ENCODE measurements around the gene MRPS10.

The MRPS10 gene

GRCh38 chr6:42249279-42249678, 31.6 kb upstream of the MRPS10 start:
- H3K9me3 ChIP-seq (replicated peaks in 1 of 2; ENCODE audit: control insufficient read depth in 2 of 2, insufficient read depth in 1 of 2, low read depth in 1 of 2, low read length in 2 of 2), result no peaks in the 10 kb centered on the region
- H3K4ac ChIP-seq (ENCODE audit: low read length), result no peak overlapping the region
- no peak overlapping the region for H3K9ac ChIP-seq (ENCODE audit: low read depth, low read length, poor library complexity)
- H3K4me2 ChIP-seq (ENCODE audit: insufficient read depth, low read length, poor library complexity, severe bottlenecking), result no peak overlapping the region
- WGBS, 2 donors (ENCODE audit: extremely low coverage in 2 of 2, insufficient read length in 2 of 2, insufficient replicate concordance in 1 of 2), result no CpG with 5 or more reads among the region's 3 CpGs
- H3K79me1 ChIP-seq (ENCODE audit: low read depth, low read length), result no peaks in the 10 kb centered on the region
- H4K8ac ChIP-seq (ENCODE audit: low read depth, low read length), result no peak overlapping the region
- peak overlapping the region; percentile 35 for H2BK5ac ChIP-seq (ENCODE audit: low read length)
- no peak overlapping the region for H2BK12ac ChIP-seq (ENCODE audit: low read length)
- H3K23ac ChIP-seq (ENCODE audit: low read depth, low read length, poor library complexity), result no peak overlapping the region
- no peak overlapping the region for H2AK5ac ChIP-seq (ENCODE audit: low read depth, low read length)
- no peak overlapping the region for H3K4me3 ChIP-seq (ENCODE audit: low read length in 2 of 2)
- H2AFZ ChIP-seq (ENCODE audit: low read length), result no peak overlapping the region
- H3K18ac ChIP-seq (ENCODE audit: low read length), result peak overlapping the region; percentile 76
- no peak overlapping the region for H4K91ac ChIP-seq (ENCODE audit: low read depth, low read length, poor library complexity)
- no peak for DNase-seq (ENCODE audit: low spot score)
- H3K36me3 ChIP-seq (replicated peaks in 1 of 2; ENCODE audit: control insufficient read depth in 2 of 2, insufficient read depth in 2 of 2, low read length in 2 of 2), result peaks cover 21 to 81% of the 10 kb centered on the region in 2 donors
- no peaks in the 10 kb centered on the region for H3K27me3 ChIP-seq (ENCODE audit: control insufficient read depth in 3 of 3, insufficient read depth in 3 of 3, low read depth in 1 of 3, low read length in 3 of 3)
- H3K27ac ChIP-seq (replicated peaks; ENCODE audit: low read length), result no peak overlapping the region
- no peak overlapping the region for H2BK15ac ChIP-seq (ENCODE audit: low read length)
- H2BK120ac ChIP-seq (ENCODE audit: low read depth, low read length), result no peak overlapping the region
- peak overlapping the region; percentile 23 for H3K14ac ChIP-seq (ENCODE audit: low read length)
- H3K4me1 ChIP-seq (ENCODE audit: control insufficient read depth in 2 of 2, insufficient read depth in 1 of 2, low read depth in 1 of 2, low read length in 2 of 2), result peaks cover 2 to 21% of the 10 kb centered on the region in 2 donors

- DNase-seq (ENCODE audit: low spot score), result no peak
- Histone ChIP-seq H3K4me2 (ENCODE audit: insufficient read depth, low read length, poor library complexity, severe bottlenecking) (no peak overlapping the region), H3K27me3 (ENCODE audit: control insufficient read depth in 3 of 3, insufficient read depth in 3 of 3, low read depth in 1 of 3, low read length in 3 of 3) (no peaks in the 10 kb centered on the region), H3K36me3 (replicated peaks in 1 of 2; ENCODE audit: control insufficient read depth in 2 of 2, insufficient read depth in 2 of 2, low read length in 2 of 2) (peaks cover 23 to 68% of the 10 kb centered on the region in 2 donors), H3K9me3 (replicated peaks in 1 of 2; ENCODE audit: control insufficient read depth in 2 of 2, insufficient read depth in 1 of 2, low read depth in 1 of 2, low read length in 2 of 2) (no peaks in the 10 kb centered on the region), H3K23ac (ENCODE audit: low read depth, low read length, poor library complexity) (no peak overlapping the region), H3K9ac (ENCODE audit: low read depth, low read length, poor library complexity) (no peak overlapping the region), H3K4ac (ENCODE audit: low read length) (no peak overlapping the region), H4K8ac (ENCODE audit: low read depth, low read length) (no peak overlapping the region), H2BK12ac (ENCODE audit: low read length) (no peak overlapping the region), H2BK120ac (ENCODE audit: low read depth, low read length) (no peak overlapping the region), H2BK15ac (ENCODE audit: low read length) (no peak overlapping the region), H3K18ac (ENCODE audit: low read length) (peak overlapping the region; percentile 68), H3K4me1 (ENCODE audit: control insufficient read depth in 2 of 2, insufficient read depth in 1 of 2, low read depth in 1 of 2, low read length in 2 of 2) (peaks cover 0 to 2% of the 10 kb centered on the region in 2 donors), H3K27ac (replicated peaks; ENCODE audit: low read length) (no peak overlapping the region), H4K91ac (ENCODE audit: low read depth, low read length, poor library complexity) (no peak overlapping the region), H2AFZ (ENCODE audit: low read length) (no peak overlapping the region), H3K14ac (ENCODE audit: low read length) (no peak overlapping the region), H3K79me1 (ENCODE audit: low read depth, low read length) (no peaks in the 10 kb centered on the region), H2AK5ac (ENCODE audit: low read depth, low read length) (no peak overlapping the region), H2BK5ac (ENCODE audit: low read length) (no peak overlapping the region), H3K4me3 (ENCODE audit: low read length in 2 of 2) (no peak overlapping the region)
- WGBS, 2 donors (ENCODE audit: extremely low coverage in 2 of 2, insufficient read length in 2 of 2, insufficient replicate concordance in 1 of 2), result no CpG with 5 or more reads among the region's 11 CpGs
Observed at GRCh38 chr6:42243046-42243445, 25.4 kb upstream of the MRPS10 start.

- Histone ChIP-seq H2AK5ac (ENCODE audit: low read depth, low read length) (no peak overlapping the region), H2BK5ac (ENCODE audit: low read length) (no peak overlapping the region), H3K27me3 (ENCODE audit: control insufficient read depth in 3 of 3, insufficient read depth in 3 of 3, low read depth in 1 of 3, low read length in 3 of 3) (no peaks in the 10 kb centered on the region), H3K4ac (ENCODE audit: low read length) (no peak overlapping the region), H3K4me1 (ENCODE audit: control insufficient read depth in 2 of 2, insufficient read depth in 1 of 2, low read depth in 1 of 2, low read length in 2 of 2) (peaks cover 2% of the 10 kb centered on the region in 2 donors), H2BK12ac (ENCODE audit: low read length) (no peak overlapping the region), H4K91ac (ENCODE audit: low read depth, low read length, poor library complexity) (no peak overlapping the region), H2BK120ac (ENCODE audit: low read depth, low read length) (no peak overlapping the region), H3K9me3 (replicated peaks in 1 of 2; ENCODE audit: control insufficient read depth in 2 of 2, insufficient read depth in 1 of 2, low read depth in 1 of 2, low read length in 2 of 2) (no peaks in the 10 kb centered on the region), H3K23ac (ENCODE audit: low read depth, low read length, poor library complexity) (no peak overlapping the region), H3K36me3 (replicated peaks in 1 of 2; ENCODE audit: control insufficient read depth in 2 of 2, insufficient read depth in 2 of 2, low read length in 2 of 2) (peaks cover 24 to 68% of the 10 kb centered on the region in 2 donors), H3K4me3 (ENCODE audit: low read length in 2 of 2) (no peak overlapping the region), H3K27ac (replicated peaks; ENCODE audit: low read length) (no peak overlapping the region), H3K9ac (ENCODE audit: low read depth, low read length, poor library complexity) (no peak overlapping the region), H3K14ac (ENCODE audit: low read length) (no peak overlapping the region), H3K18ac (ENCODE audit: low read length) (no peak overlapping the region), H3K4me2 (ENCODE audit: insufficient read depth, low read length, poor library complexity, severe bottlenecking) (no peak overlapping the region), H2AFZ (ENCODE audit: low read length) (no peak overlapping the region), H4K8ac (ENCODE audit: low read depth, low read length) (no peak overlapping the region), H2BK15ac (ENCODE audit: low read length) (no peak overlapping the region), H3K79me1 (ENCODE audit: low read depth, low read length) (no peaks in the 10 kb centered on the region)
- WGBS, 2 donors (ENCODE audit: extremely low coverage in 2 of 2, insufficient read length in 2 of 2, insufficient replicate concordance in 1 of 2), result no CpG with 5 or more reads among the region's 5 CpGs
- DNase-seq (ENCODE audit: low spot score), result no peak
Observed at GRCh38 chr6:42241915-42242314, 24.3 kb upstream of the MRPS10 start.

DNA sequence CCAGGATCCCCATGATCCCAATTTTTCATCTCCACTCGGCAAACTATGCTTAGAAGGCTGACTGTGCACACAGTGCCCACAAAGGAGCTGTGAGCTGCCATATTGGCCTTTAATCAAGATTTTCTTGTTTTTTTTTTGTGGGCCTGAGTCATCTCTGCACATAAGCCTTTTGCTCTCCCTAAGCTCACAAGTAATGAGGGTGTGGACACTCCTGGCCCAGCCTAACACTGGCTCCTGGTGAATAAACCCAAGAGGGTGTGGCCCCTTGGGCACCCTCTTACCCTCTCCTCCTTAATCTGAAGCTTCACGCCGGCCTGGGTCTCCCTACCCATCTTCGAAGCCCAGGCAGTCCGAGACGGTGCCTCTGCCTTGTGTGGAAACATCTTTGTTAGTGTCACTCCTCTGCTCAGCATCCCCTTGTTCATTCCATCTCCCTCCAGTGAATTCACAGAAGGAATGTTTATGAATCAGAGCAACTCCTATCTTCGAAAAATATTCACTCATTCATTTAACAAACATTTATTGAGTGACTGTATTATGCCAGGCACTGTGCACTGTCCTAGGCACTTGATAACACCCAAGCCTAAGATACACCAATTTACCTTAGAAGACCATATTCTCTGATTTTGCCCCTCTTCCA, 22.2 kb upstream of the MRPS10 start:
- no CpG with 5 or more reads among the region's 7 CpGs for WGBS, 2 donors (ENCODE audit: extremely low coverage in 2 of 2, insufficient read length in 2 of 2, insufficient replicate concordance in 1 of 2)
- Histone ChIP-seq H3K18ac (ENCODE audit: low read length) (no peak overlapping the region), H2BK15ac (ENCODE audit: low read length) (no peak overlapping the region), H2BK5ac (ENCODE audit: low read length) (no peak overlapping the region), H3K14ac (ENCODE audit: low read length) (no peak overlapping the region), H2BK12ac (ENCODE audit: low read length) (no peak overlapping the region), H2AFZ (ENCODE audit: low read length) (no peak overlapping the region), H2BK120ac (ENCODE audit: low read depth, low read length) (no peak overlapping the region), H3K4me1 (ENCODE audit: control insufficient read depth in 2 of 2, insufficient read depth in 1 of 2, low read depth in 1 of 2, low read length in 2 of 2) (peaks cover 2 to 6% of the 10 kb centered on the region in 2 donors), H3K9ac (ENCODE audit: low read depth, low read length, poor library complexity) (no peak overlapping the region), H3K36me3 (replicated peaks in 1 of 2; ENCODE audit: control insufficient read depth in 2 of 2, insufficient read depth in 2 of 2, low read length in 2 of 2) (peaks cover 23 to 68% of the 10 kb centered on the region in 2 donors), H3K4me2 (ENCODE audit: insufficient read depth, low read length, poor library complexity, severe bottlenecking) (no peak overlapping the region), H3K23ac (ENCODE audit: low read depth, low read length, poor library complexity) (no peak overlapping the region), H3K79me1 (ENCODE audit: low read depth, low read length) (no peaks in the 10 kb centered on the region), H3K27me3 (ENCODE audit: control insufficient read depth in 3 of 3, insufficient read depth in 3 of 3, low read depth in 1 of 3, low read length in 3 of 3) (no peaks in the 10 kb centered on the region), H2AK5ac (ENCODE audit: low read depth, low read length) (no peak overlapping the region), H3K4me3 (ENCODE audit: low read length in 2 of 2) (no peak overlapping the region), H3K9me3 (replicated peaks in 1 of 2; ENCODE audit: control insufficient read depth in 2 of 2, insufficient read depth in 1 of 2, low read depth in 1 of 2, low read length in 2 of 2) (no peaks in the 10 kb centered on the region), H3K27ac (replicated peaks; ENCODE audit: low read length) (no peak overlapping the region), H4K91ac (ENCODE audit: low read depth, low read length, poor library complexity) (no peak overlapping the region), H4K8ac (ENCODE audit: low read depth, low read length) (no peak overlapping the region), H3K4ac (ENCODE audit: low read length) (no peak overlapping the region)
- no peak for DNase-seq (ENCODE audit: low spot score)
